NCI-H1105 treated with DMSO at 0.1 percent for 48 hours (cell line): Measurements from ENCODE around the gene CCDC24.

Experiments used
- DNase-seq: peaks from one replicate; lab custom pipeline; 2025; lab: John Stamatoyannopoulos, UW

The CCDC24 gene

DNA sequence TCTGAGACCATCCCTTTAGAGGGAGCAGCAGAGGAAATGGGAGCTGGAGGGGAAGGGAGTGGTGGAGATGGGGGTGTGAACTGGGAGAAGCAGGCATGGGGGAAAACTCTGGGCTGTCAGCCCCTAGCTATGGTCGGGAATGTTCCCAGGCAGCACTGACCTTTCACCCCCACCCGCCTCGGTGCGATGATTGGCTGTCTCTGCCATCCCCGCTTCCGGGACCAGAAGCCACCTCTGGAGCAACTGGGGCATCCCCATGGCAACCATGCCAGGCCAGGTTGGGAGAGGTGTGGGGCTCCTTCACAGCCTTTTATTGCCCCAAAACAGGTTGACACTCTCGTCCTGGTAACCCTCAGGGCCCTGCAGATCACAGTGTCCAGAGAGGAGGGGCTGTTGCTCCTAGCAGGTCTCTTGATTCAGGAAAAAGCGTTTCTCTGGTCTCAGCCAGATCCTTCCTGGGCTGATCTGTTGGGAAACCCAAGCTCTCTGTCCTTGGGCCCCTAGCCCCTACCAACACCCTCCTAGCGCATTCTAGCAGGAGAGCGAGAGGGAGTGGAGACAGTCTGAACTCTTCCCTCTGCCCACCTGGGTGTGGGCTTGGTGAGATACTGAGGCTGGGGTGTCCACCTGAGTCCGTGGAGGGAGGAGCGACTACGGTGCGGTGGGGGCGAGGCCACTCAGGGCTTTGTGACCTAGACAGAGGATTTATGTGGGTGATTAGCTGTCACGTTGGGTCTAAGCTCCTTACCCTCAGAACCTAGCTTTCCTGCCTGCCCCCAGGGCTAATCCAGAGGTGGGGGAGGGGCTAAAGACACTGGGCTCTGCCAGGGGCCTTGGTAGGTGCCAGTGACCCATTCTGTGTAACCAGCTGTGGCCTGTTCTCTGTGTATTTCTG, 52.0 kb downstream of the CCDC24 start:
- DNase-seq: no peak

DNA sequence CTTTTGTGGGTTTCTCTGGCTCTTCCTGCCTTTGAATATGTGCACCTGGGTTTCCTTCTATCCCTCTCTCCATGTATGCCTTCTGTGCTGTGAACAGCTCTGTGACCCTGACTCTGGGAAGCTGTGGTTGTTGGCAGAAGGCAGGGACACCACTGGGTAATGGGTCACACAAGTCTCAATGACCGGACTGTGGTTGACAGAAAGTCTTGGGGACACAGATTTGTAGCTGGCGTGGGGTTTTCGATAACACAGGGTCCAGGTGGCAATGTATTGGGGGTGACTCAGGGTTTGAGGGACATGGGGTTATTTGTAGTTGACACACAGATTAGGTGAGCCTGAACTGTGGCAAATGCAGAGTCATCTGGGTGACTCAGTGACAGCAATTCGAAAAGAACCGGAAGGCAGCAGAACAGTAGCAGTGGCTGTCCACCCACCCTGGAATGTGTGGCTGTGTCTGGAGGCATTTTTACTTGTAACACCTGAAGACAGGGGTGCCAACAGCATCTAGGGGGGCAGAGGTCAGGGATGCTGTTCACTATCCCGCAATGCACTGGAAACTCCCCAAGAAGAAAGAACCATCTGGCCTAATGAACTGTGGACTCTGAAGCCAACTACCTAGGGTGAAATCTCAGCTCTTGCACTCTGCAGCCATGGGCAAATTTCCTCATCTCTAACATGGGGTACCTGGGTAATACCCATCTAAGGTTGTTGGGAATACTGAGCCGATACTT, 52.8 kb downstream of the CCDC24 start:
- DNase-seq: no peak

DNA sequence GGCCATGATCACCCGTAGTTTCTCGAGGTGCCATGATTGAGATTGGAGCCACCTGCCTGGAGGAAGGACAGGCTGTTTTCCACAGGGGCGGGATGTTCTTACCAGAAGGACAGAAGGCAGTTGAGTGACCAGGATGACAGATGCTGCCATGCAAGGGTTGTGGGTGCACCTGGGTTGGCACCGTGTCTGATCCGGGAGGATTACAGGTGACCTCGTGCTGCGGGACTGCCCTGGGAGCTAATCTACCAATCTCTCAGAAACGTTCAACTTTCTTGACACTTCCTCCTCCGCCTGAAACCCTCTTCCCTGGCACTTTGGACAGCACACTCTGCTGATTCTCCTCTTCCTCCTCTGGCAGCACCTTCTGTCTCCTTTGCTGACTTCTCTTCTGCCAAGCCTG, 53.7 kb downstream of the CCDC24 start:
- no peak for DNase-seq
